Head of caudate nucleus (tissue), 42 donors: ENCODE measurements around the gene PCSK4.
A peak's percentile ranks its signal among the peaks of the same experiment; 100 is the strongest.
"Not testable (repeated sequence)": the region's sequence is repeated elsewhere in the genome, so short reads cannot be mapped to it uniquely, and the experiment has no call there.

Experiments used
- DNase-seq, 42 donors: peaks; one replicate each; pipeline versions ENCODE4 v3.0.0 to v3.0.0-alpha.2; 2020 to 2021; ENCODE audit warnings: mixed read lengths in 7 of 42
- intact Hi-C: fragments of 100-400 bp; cut with DNase I; formaldehyde crosslinking; loops from one replicate; pipeline ENCODE4 v1.15.0; 2022

Gene PCSK4

DNA sequence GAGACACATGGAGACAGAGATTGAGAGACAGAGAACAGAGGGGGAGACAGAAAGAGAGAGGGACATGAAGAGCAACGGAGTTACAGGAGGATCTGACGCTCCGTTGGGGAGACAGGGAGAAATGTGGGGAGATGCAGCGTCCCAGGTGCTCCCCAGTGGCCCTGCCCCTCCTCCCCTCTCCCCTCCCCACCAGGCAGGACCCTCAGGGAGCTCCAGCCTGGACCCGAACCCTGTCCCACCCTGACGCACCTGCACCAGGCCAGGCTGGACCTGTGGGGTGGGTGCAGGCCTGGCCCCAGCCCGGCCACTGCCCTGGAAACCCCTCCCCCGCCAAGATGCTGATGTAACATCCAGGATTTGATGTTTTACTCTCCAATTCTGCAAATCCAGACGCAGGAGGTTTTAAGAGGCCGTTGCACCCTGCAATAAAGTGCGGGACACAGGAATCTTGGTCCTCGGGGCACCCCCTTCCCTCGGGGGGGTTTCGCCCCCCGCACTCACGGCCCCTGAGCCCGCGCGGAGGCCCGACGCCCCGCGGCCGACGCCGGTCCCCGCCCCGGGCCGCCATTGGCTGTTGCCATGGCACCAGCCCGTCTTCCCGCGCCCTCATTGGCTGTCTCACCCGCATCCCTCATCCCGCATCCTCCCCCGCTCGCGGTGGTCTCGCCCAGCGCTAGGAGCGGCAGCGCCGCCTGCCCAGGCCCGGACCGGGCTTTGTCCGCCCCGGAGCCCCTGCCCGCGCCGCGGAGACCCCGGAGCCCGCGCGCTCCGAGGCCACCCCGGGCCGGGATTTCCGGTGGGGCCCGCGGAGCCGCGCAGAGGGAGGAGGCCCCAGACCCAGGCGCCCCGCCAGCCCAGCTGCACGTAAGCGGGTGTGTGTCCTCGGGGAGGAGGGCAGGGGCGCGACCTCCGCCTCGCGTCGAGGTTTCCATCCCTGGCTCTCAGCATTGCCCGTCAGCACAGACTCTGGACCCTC is 40.4 kb downstream of the PCSK4 start, which contains the start of gene APC2:
Gene APC2 (plus strand): TSS at position 655 of the 976 bp plus-strand sequence. CDS start 2,881 bp downstream, outside the sequence.
- peak; percentile 79 to 97 (median 94) for DNase-seq
- intact Hi-C loops: no loop called here

DNA sequence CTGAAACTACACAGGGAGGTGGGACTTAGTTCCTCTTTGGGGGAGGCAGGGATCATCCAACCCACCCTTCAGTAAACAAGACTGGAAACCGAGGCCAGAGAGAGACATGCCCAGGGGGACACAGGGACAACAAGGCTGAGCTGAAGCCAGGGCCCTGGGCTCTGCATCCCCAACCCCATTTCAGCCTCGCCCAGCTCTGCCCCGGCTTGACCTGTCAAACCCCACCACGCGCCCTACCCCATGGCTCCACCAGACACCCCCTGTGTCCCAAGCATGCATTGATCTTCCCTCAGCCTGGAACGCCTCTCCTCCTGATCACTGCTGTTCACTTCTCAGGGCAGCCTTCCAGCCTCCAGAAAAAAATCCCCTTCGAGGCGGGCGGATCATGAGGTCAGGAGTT is 42.2 kb downstream of the PCSK4 start:
- intact Hi-C loops: no loop called here
- no peak for DNase-seq

DNA sequence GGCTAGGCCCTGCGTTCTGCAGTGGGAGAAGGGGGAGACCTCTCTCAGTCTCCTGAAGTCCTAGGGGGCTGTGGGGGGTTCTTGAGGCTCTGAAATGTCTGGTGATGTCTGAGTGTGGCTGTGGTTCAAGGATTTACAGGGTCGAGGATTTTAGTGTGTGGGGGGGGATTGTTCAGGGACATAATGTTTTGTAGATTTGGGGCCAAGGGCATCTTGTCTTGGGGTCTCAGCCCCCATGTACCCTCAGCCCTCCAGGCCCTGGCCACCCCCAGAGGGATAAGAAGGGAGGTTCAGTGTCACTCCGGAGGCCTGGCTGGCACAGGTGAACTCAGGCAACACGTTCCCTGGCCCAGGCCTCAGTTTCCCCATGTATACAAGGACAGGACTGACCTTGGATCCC is 42.6 kb downstream of the PCSK4 start:
- intact Hi-C loops: no loop called here
- no peak for DNase-seq

DNA sequence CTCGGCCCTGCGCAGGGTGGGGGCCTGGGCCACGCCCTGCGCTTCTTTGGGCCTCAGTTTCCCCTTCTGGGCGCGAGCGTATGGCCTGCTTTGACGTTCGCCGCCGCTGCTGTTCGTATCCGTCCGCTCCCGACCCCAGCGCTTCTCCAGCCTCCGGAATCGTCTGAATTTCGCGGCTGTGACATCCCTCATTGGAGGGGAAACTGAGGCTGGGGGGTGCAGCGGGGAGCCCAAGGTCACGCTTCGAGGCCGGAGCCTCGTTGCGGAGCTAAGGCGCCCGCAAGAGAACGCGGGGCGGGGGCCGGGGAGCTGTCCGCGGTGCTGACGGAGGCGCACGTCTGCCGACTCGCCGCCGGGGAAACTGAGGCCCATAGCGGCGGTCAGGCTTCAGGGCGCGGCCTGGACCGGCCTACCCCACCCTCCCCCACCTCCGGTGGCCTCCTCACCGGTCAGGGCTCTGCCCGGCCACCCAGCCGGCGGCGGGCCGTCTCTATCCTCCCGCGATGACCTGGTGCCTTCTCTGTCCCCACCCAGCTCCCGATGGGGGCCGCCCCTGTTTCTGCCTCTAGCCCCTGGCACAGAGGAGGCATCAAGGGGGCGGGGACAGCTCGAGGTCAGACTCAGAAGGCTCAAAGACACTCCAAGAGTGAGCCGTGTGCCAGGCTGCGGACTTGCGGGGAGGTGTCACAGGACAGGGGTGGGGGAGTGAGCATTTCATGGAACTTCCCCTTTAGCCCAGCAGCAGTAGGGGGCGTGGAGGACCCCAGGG is 43.3 kb downstream of the PCSK4 start:
- intact Hi-C loops: no loop called here

DNA sequence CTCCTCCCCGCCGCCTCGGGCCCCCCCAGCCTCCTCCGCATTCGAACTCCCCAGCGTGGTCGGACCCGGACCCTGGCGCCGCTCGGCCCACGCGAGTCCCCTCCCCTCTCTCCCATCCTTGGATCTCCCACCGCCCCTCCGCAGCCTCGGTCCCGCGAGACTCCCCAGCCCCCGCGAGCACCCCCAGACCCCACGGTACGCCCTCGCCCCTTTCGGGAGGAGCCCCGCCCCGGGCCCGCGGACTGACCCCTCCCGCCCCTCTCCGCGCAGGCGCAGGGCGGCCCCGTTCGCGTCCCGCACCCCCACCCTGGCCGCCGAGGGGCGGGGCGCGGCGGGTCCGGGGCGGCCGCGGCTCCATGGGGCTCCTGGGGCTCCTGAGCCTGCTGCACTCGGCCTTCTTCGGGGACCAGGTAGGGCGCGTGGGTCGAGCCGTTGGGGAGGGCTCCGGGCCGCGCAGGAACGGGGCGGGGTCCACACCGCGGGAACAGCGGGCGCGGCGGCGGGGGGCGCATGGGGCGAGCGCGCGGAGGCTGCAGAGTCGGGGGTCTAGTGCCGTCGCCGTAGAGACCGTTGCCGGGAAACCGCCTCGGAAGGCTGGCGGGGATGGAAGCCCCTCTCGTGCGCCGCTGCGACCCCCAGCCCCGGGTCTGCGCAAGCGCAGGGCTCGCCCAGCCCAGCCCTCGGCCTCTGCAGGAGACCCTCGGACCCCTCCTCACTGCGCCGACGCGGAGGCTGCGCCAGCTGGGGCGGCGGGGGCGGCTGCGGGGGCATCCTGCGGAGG is 44.0 kb downstream of the PCSK4 start:
- DNase-seq: peak in 39 of 42 donors; percentile 55 to 86 (median 72)
- intact Hi-C loops: no loop called here

More for the DNA sequence above, 43.3 kb downstream of the PCSK4 start:
- peak in 5 of 42 donors; percentile 36 to 69 (median 48) for DNase-seq

DNA sequence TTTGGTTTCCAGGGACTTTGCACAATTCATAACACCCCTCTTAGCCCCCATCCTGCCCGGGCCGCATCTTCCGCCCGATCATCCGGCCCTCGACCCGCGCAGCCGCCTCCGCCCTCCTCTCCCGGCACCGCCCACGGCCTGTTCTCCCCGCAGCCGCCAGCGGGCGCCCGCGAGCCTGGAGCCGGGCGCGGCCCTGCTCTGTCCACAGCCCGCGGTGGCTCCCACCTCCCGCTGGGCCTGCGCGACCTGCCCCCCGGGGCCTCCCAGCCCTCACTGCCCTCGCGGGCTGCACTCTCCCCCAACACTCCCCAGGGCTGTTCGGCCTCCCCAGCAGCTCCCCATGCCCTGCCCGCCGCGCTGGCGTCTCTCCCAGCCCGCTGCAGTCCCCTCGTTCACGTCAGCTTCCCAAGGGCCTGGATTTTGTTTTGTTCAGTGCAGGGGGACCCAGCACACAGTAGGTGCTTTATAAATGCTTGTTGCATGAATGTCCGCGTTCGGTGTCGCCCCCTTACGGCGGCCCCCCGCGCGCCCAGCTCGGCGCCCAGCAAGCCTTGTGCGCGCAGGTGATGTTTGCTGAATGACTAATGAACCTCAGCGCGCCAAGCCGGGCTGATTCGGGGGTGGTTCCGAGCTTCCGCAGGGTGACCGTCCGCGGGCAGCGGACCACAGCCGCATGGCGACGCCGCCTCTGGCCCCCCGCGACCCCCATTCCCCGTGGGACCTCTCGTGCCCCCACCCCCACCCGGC is 44.8 kb downstream of the PCSK4 start:
- intact Hi-C loops: no loop called here
- peak in 40 of 42 donors; percentile 62 to 89 (median 80) for DNase-seq

DNA sequence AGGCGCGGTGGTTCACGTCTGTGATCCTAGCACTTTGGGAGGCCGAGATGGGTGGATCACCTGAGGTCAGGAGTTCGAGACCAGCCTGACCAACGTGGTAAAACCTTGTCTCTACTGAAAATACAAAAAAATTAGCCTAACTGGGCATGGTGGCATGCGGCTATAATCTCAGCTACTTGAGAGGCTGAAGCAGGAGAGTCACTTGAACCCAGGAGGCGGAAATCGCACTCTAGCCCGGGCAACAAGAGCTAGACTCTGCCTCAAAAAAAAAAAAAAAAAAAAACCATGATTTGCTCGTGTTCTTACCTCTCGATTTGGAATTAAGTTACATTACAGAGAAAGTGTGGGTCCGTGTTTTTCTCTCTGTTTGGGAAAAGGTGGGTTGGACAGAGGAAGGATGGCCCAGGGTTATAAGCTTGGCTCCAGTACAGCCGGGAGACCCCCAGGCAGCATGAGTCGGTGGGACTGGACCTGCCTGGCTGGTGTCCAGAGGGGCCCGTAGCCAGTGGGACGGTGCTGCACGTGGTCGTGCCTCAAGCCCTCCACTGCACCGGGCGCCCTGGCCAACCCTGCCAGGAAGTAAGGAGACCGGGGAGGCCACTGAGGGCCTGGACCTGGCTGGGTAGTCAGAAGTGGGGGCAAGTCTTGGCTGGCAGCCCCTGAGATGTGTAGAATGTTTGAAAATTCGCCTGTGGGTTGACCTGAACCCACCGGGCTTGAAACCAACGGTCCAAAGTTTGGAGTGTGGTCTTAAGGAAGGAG is 48.3 kb downstream of the PCSK4 start:
- no peak for DNase-seq
- intact Hi-C loops: loop anchor here (5.0 kb wide), 1 partner anchor 35 kb away; the partner anchor contains the start of gene DAZAP1

DNA sequence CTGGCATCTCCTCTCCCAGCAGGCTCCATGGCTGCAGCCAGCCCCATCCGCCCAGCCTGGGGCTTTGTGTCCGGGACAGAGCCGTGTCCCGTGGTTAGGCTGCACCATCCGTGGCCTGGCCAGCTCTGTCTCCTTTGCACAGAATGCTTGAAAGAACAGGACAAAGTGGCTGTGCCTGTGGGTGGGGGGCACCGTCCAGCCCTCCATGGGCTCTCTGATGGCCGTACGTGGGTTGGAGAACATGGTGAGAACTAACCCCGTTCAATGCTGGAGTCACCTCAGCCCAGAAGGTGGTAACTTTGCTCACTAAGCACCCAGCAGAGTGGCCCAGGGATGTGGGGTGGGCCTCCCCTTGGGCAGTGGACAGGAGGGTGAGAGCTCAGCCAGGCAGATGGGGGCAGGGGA is 49.1 kb downstream of the PCSK4 start:
- intact Hi-C loops: loop anchor here (5.0 kb wide), 1 partner anchor 34 kb away; the partner anchor contains the start of gene DAZAP1
- DNase-seq: no peak

DNA sequence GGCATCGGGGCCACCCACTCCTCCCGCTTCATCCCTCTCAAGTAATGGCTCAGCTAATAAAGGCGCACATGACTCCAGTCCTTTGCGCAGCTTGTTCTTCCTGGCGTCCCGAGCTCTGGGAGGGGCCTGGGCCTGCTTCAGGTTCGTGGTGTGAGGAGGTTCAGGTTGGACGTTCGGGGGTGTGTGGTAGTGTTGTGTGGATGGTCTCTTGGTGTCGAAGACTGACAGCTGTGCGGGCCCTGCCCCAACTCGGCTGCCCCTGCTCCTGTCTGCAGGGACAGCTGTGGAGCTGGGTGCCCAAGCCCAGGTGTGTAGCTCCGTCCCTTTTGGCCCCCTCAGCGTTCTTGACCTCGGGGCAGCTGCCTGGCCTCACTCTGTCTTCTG is 49.7 kb downstream of the PCSK4 start:
- DNase-seq: no peak
- intact Hi-C loops: loop anchor here (5.0 kb wide), 1 partner anchor 33 kb away; the partner anchor contains the start of gene DAZAP1

DNA sequence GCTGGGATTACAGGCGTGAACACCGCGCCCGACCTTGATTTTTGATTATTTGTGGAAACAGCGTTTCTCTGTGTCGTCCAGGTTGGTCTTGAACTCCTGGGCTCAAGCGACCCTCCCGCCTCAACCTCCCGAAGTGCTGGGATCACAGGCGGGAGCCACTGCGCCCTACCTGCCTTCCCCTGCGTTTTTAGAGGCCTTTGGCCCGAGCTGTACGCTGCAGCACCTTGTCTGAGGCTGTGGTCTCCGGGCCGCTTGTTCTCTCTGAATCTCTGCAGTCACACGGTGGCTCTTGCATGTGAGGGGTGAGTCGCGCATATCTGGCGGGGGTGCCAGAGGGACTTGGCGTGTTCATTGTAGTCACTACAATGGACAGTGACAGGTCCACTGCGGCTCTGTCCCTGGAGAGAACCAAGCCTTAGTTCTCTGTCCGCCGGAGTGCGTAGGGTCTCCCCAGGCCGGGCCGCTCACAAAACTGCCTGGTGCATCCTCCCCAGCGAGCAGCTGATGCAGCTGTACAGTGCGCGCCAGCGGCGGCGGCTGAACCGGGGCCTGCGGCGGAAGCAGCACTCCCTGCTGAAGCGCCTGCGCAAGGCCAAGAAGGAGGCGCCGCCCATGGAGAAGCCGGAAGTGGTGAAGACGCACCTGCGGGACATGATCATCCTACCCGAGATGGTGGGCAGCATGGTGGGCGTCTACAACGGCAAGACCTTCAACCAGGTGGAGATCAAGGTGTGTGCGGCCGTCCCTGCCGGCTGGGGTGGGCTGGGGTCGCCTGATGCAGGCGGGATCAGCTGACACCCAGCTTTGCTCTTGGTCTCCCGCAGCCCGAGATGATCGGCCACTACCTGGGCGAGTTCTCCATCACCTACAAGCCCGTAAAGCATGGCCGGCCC is 50.4 kb downstream of the PCSK4 start:
- DNase-seq: not testable (repeated sequence)
- intact Hi-C loops: loop anchor here (5.0 kb wide), 1 partner anchor 32 kb away; the partner anchor contains the start of gene DAZAP1

DNA sequence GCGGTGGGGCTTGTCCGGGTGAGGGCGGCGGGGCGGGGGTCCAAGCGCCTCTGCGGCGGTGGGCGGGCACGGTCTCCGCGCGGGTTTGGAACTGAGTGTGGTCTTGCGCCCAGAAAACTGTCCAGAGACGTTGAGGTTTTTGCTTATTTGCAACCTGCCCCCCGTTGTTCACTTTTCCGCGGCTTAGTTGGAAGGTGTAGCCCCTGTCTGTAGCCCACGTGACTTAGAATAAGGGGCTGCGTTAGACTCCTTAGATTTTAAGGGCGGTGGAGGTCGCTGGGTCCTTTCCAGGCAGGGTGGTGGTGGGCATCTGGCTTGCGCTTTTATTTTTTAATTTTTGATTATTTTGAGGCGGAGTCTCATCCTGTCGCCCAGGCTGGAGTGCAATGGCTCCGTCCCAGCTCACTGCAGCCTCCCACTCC is 51.2 kb downstream of the PCSK4 start:
- no peak for DNase-seq
- intact Hi-C loops: no loop called here

DNA sequence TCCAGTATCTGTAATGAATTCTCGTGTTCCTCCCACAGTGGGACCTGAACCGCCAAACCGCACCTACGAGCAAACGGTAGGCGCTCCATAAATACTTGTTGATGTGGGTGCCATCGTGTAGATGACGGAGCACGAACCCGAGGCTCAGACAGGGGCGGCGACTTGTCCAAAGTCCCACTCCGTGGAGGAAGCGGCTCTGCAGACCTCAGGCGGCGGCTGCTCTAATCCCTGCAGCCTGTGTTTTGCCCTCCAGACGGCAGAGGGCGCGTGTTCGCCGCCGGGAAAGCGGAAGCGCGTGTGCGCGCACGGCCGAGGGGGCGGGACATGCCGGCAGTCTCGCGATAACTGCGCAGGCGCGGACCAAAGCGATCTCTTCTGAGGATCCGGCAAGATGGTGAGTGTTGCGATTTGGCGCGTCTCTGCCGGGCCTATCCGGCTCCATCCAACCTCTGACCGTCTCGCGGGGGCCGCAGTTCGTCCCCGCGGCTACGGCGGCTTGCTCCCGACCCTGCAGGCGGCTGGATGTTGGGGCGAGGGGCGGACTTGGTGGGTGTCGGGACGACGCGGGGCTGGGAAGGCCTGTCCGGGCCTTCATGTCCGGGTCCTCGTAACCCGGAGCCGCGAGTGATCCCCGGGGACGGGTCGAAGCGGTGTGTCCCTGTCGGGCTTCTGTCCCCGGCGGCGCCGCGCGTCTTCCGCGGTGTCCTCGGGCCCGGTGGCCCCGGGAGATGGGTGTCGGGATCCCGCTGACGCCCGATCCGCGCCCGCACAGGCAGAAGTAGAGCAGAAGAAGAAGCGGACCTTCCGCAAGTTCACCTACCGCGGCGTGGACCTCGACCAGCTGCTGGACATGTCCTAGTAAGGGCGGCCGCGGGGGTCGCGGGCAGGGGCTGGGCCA is 51.9 kb downstream of the PCSK4 start, which contains the start of gene RPS15:
Gene RPS15 (plus strand): TSS at position 362 of the 898 bp plus-strand sequence. CDS start 30 bp downstream, at position 392.
- peak; percentile 82 to 98 (median 95) for DNase-seq
- intact Hi-C loops: no loop called here

DNA sequence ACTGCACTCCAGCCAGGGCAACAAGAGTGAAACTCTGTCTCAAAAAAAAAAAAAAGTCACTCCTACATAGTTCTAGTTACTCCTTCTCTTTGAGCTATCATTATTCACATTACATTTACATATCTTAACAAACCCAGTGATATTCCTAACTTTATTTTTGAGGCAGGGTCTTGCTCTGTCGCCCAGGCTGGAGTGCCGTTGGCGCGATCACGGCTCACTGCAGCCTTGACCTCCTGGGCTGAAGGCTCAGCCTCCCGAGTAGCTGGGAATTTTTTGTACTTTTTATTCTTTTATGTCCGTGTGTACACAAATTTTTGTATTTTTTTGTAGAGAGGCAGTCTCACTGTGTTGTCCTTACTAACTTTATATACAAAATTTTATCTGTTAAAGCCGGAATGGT is 52.5 kb downstream of the PCSK4 start:
- intact Hi-C loops: no loop called here
- DNase-seq: no peak

DNA sequence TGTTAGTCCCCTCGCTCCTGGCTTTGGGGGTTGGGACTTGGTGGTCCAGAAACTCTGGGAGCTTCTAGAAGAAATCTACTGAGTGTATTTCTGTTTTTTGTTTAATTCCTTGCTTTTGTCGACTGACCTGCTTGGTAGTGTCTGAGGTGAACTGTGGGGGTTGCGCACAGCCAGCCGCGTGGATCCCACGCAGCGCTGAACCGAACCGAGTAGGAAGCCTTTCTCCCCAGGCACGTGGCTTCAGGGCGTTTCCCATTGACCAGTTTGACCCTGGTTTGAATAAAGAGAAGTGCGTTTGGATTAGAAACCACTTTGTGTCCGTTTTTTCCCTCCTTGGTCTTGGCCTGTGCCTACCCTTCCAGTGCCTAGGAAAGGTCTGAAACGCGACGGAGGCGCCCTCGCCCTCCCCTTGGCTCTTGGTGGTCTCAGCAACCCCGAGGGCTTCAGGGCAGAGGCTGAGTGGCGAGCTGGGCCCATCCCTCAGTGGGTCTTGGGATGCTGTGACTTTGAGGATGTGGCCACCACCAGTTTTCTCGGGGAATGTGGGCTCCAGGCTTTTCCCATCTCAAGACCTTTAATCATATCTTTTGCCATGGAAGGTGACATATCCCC is 54.7 kb downstream of the PCSK4 start:
- intact Hi-C loops: no loop called here
- DNase-seq: no peak

DNA sequence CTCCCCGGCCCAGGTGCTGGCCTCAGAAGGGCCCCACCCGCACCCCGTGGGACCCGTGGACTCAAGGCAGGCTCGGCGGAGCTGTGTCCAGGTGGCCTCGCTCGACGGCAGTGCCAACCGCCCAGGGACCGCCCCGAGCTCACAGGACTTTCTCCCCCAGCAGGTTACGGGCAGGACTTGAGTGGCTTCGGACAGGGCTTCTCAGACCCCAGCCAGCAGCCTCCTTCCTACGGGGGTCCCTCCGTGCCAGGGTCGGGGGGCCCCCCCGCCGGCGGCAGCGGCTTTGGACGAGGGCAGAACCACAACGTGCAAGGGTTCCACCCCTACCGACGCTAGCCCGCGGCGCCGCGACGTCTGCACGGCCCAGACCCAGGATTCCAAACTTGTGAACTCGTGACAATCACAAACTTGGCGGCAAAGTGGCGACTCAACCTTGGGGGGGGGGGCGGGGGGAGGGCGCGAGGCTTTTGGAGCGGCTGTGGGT is 55.5 kb downstream of the PCSK4 start:
- DNase-seq: no peak
- intact Hi-C loops: no loop called here
